ENCODE results near the gene PKP4.

The PKP4 gene

GRCh38 chr2:158582670-158583069 is 125.9 kb downstream of the PKP4 start:
- POLR2A ChIA-PET, result no interaction called here
- DNase-seq (ENCODE audit: extremely low spot score), result no peak
- CTCF ChIA-PET, result no interaction called here
- TF ChIP-seq FOXA1 (IDR thresholded peaks at IDR 0.05) (no peak), FOXM1 (IDR thresholded peaks at IDR 0.05; ENCODE audit: borderline replicate concordance) (no peak), HDGF (IDR thresholded peaks at IDR 0.05; ENCODE audit: borderline replicate concordance) (no peak), TARDBP (IDR thresholded peaks at IDR 0.05) (no peak), CTBP1 (IDR thresholded peaks at IDR 0.05; ENCODE audit: borderline replicate concordance) (no peak), SP1 (IDR thresholded peaks at IDR 0.05) (no peak), ZNF384 (IDR thresholded peaks at IDR 0.05) (no peak), NFRKB (IDR thresholded peaks at IDR 0.05) (no peak), L3MBTL2 (conservative IDR thresholded peaks at IDR 0.05) (no peak), SUZ12 (IDR thresholded peaks at IDR 0.05) (no peak), ARNT (IDR thresholded peaks at IDR 0.05) (no peak), PKNOX1 (IDR thresholded peaks at IDR 0.05) (no peak), BHLHE40 (IDR thresholded peaks at IDR 0.05; ENCODE audit: borderline replicate concordance) (no peak), FOXK2 (IDR thresholded peaks at IDR 0.05) (no peak), LEF1 (IDR thresholded peaks at IDR 0.05; ENCODE audit: borderline replicate concordance) (no peak)

- DNase-seq (ENCODE audit: extremely low spot score), result no peak
- TF ChIP-seq SP1 (IDR thresholded peaks at IDR 0.05) (no peak), HDGF (IDR thresholded peaks at IDR 0.05; ENCODE audit: borderline replicate concordance) (no peak), TARDBP (IDR thresholded peaks at IDR 0.05) (no peak), ARNT (IDR thresholded peaks at IDR 0.05) (no peak), SUZ12 (IDR thresholded peaks at IDR 0.05) (no peak)
- ChIA-PET CTCF (no interaction called here), POLR2A (no interaction called here)
Measured at GRCh38 chr2:158583923-158584322, 127.2 kb downstream of the PKP4 start.

GRCh38 chr2:158586491-158586890 is 129.7 kb downstream of the PKP4 start:
- CTCF ChIA-PET, result no interaction called here

GRCh38 chr2:158589303-158589702 is 132.6 kb downstream of the PKP4 start:
- no peak for DNase-seq (ENCODE audit: extremely low spot score)
- CTCF ChIA-PET, result no interaction called here
- POLR2A ChIA-PET, result no interaction called here
- TF ChIP-seq SP1 (IDR thresholded peaks at IDR 0.05) (no peak), FOXM1 (IDR thresholded peaks at IDR 0.05; ENCODE audit: borderline replicate concordance) (no peak), LEF1 (IDR thresholded peaks at IDR 0.05; ENCODE audit: borderline replicate concordance) (no peak), NFRKB (IDR thresholded peaks at IDR 0.05) (no peak), BHLHE40 (IDR thresholded peaks at IDR 0.05; ENCODE audit: borderline replicate concordance) (no peak), CTBP1 (IDR thresholded peaks at IDR 0.05; ENCODE audit: borderline replicate concordance) (no peak), TARDBP (IDR thresholded peaks at IDR 0.05) (no peak), SUZ12 (IDR thresholded peaks at IDR 0.05) (no peak), L3MBTL2 (conservative IDR thresholded peaks at IDR 0.05) (no peak), FOXA1 (IDR thresholded peaks at IDR 0.05) (no peak), PKNOX1 (IDR thresholded peaks at IDR 0.05) (no peak), HDGF (IDR thresholded peaks at IDR 0.05; ENCODE audit: borderline replicate concordance) (no peak), ELF4 (IDR thresholded peaks at IDR 0.05) (no peak), ARNT (IDR thresholded peaks at IDR 0.05) (no peak), ZNF384 (IDR thresholded peaks at IDR 0.05) (no peak), FOXK2 (IDR thresholded peaks at IDR 0.05) (no peak)

More at GRCh38 chr2:158586491-158586890, 129.7 kb downstream of the PKP4 start:
- no peak for DNase-seq (ENCODE audit: extremely low spot score)
- TF ChIP-seq L3MBTL2 (conservative IDR thresholded peaks at IDR 0.05) (no peak), SUZ12 (IDR thresholded peaks at IDR 0.05) (no peak), SP1 (IDR thresholded peaks at IDR 0.05) (no peak), PKNOX1 (IDR thresholded peaks at IDR 0.05) (no peak), ZNF384 (IDR thresholded peaks at IDR 0.05) (no peak), ARNT (IDR thresholded peaks at IDR 0.05) (no peak), TARDBP (IDR thresholded peaks at IDR 0.05) (no peak), CTBP1 (IDR thresholded peaks at IDR 0.05; ENCODE audit: borderline replicate concordance) (no peak), FOXA1 (IDR thresholded peaks at IDR 0.05) (no peak), FOXM1 (IDR thresholded peaks at IDR 0.05; ENCODE audit: borderline replicate concordance) (no peak), ELF4 (IDR thresholded peaks at IDR 0.05) (no peak)
- POLR2A ChIA-PET, result no interaction called here

GRCh38 chr2:158598862-158599517 is 142.2 kb downstream of the PKP4 start:
- ChIA-PET POLR2A (no interaction called here), CTCF (no interaction called here)
- no peak for DNase-seq (ENCODE audit: extremely low spot score)
- no peak for TF ChIP-seq FOXM1 (IDR thresholded peaks at IDR 0.05; ENCODE audit: borderline replicate concordance)
- TF ChIP-seq NFRKB (IDR thresholded peaks at IDR 0.05), result no peak
- TF ChIP-seq ELF4 (IDR thresholded peaks at IDR 0.05), result no peak
- TF ChIP-seq PKNOX1 (IDR thresholded peaks at IDR 0.05), result no peak
- TF ChIP-seq CTBP1 (IDR thresholded peaks at IDR 0.05; ENCODE audit: borderline replicate concordance), result no peak
- no peak for TF ChIP-seq BHLHE40 (IDR thresholded peaks at IDR 0.05; ENCODE audit: borderline replicate concordance)
- no peak for TF ChIP-seq FOXK2 (IDR thresholded peaks at IDR 0.05)
- no peak for TF ChIP-seq HDGF (IDR thresholded peaks at IDR 0.05; ENCODE audit: borderline replicate concordance)
- no peak for TF ChIP-seq LEF1 (IDR thresholded peaks at IDR 0.05; ENCODE audit: borderline replicate concordance)
- no peak for TF ChIP-seq L3MBTL2 (conservative IDR thresholded peaks at IDR 0.05)
- TF ChIP-seq SP1 (IDR thresholded peaks at IDR 0.05), result no peak
